ENCODE measurements around the gene FBXL17. TPM values are rescaled to one million over a fixed set of nuclear protein-coding genes. Genes with fewer than 3 reads are reported as not detected.

Gene FBXL17
- total RNA-seq, 1 donor from 2014 or later: 11.6 TPM

GRCh38 chr5:108079753-108080152 is 302.1 kb downstream of the FBXL17 start:
- no peak for TF ChIP-seq CTCF (IDR thresholded peaks at IDR 0.05; ENCODE audit: insufficient read depth, low read length, poor library complexity, severe bottlenecking)
- no peak for DNase-seq (ENCODE audit: low read depth)
- Histone ChIP-seq H3K27me3 (ENCODE audit: control insufficient read depth, insufficient read depth, low read length) (no peaks in the 10 kb centered on the region), H3K4me3 (ENCODE audit: low read depth, low read length) (no peak overlapping the region), H3K36me3 (ENCODE audit: control insufficient read depth, insufficient read depth, low read length) (no peaks in the 10 kb centered on the region)

- TF ChIP-seq CTCF (IDR thresholded peaks at IDR 0.05; ENCODE audit: insufficient read depth, low read length, poor library complexity, severe bottlenecking): no peak
- Histone ChIP-seq H3K4me3 (ENCODE audit: low read depth, low read length) (no peak overlapping the region), H3K36me3 (ENCODE audit: control insufficient read depth, insufficient read depth, low read length) (no peaks in the 10 kb centered on the region), H3K27me3 (ENCODE audit: control insufficient read depth, insufficient read depth, low read length) (no peaks in the 10 kb centered on the region)
- no peak for DNase-seq (ENCODE audit: low read depth)
These were observed 303.0 kb downstream of the FBXL17 start for GRCh38 chr5:108078882-108079281.

- TF ChIP-seq CTCF (IDR thresholded peaks at IDR 0.05; ENCODE audit: insufficient read depth, low read length, poor library complexity, severe bottlenecking): no peak
- no peaks in the 10 kb centered on the region for H3K27me3 ChIP-seq (ENCODE audit: control insufficient read depth, insufficient read depth, low read length)
- H3K4me3 ChIP-seq (ENCODE audit: low read depth, low read length): no peak overlapping the region
- DNase-seq (ENCODE audit: low read depth): no peak
- H3K36me3 ChIP-seq (ENCODE audit: control insufficient read depth, insufficient read depth, low read length): no peaks in the 10 kb centered on the region
These were observed 303.6 kb downstream of the FBXL17 start for GRCh38 chr5:108078345-108078744.

GRCh38 chr5:108074626-108075025 is 307.3 kb downstream of the FBXL17 start:
- no peaks in the 10 kb centered on the region for H3K27me3 ChIP-seq (ENCODE audit: control insufficient read depth, insufficient read depth, low read length)
- no peak overlapping the region for H3K4me3 ChIP-seq (ENCODE audit: low read depth, low read length)
- TF ChIP-seq CTCF (IDR thresholded peaks at IDR 0.05; ENCODE audit: insufficient read depth, low read length, poor library complexity, severe bottlenecking): no peak
- H3K36me3 ChIP-seq (ENCODE audit: control insufficient read depth, insufficient read depth, low read length): no peaks in the 10 kb centered on the region
- DNase-seq (ENCODE audit: low read depth): no peak

- H3K27me3 ChIP-seq (ENCODE audit: control insufficient read depth, insufficient read depth, low read length): no peaks in the 10 kb centered on the region
- DNase-seq (ENCODE audit: low read depth): no peak
- no peak overlapping the region for H3K4me3 ChIP-seq (ENCODE audit: low read depth, low read length)
- TF ChIP-seq CTCF (IDR thresholded peaks at IDR 0.05; ENCODE audit: insufficient read depth, low read length, poor library complexity, severe bottlenecking): no peak
- H3K36me3 ChIP-seq (ENCODE audit: control insufficient read depth, insufficient read depth, low read length): no peaks in the 10 kb centered on the region
These were observed 317.6 kb downstream of the FBXL17 start for GRCh38 chr5:108064302-108064701.

- H3K36me3 ChIP-seq (ENCODE audit: control insufficient read depth, insufficient read depth, low read length): no peaks in the 10 kb centered on the region
- no peaks in the 10 kb centered on the region for H3K27me3 ChIP-seq (ENCODE audit: control insufficient read depth, insufficient read depth, low read length)
- DNase-seq (ENCODE audit: low read depth): no peak
- no peak for TF ChIP-seq CTCF (IDR thresholded peaks at IDR 0.05; ENCODE audit: insufficient read depth, low read length, poor library complexity, severe bottlenecking)
- no peak overlapping the region for H3K4me3 ChIP-seq (ENCODE audit: low read depth, low read length)
These were observed 320.0 kb downstream of the FBXL17 start for GRCh38 chr5:108061941-108062340.

Data from kidney epithelial cell (primary cell).